Effector memory CD4-positive, alpha-beta T cell (primary cell): ENCODE data around the gene SOX4.

Experiments
- DNase-seq, 3 donors: peaks; one replicate each; pipeline ENCODE4 v3.0.0-alpha.2; 2020
- H3K27ac ChIP-seq: 2 replicates; pipeline ENCODE4 v1.7.0; 2013; ENCODE audit warnings: mild to moderate bottlenecking, low read length, moderate library complexity; ENCODE audit not compliant: insufficient read depth, poor library complexity, severe bottlenecking
- H3K27me3 ChIP-seq: replicated peaks from 2 replicates; pipeline ENCODE4 v1.7.0; 2013; ENCODE audit warnings: mild to moderate bottlenecking, low read length; ENCODE audit not compliant: insufficient read depth, control insufficient read depth, poor library complexity, severe bottlenecking
- H3K36me3 ChIP-seq: 2 replicates; pipeline ENCODE4 v1.7.0; 2013; ENCODE audit warnings: mild to moderate bottlenecking, low read length, moderate library complexity; ENCODE audit not compliant: control insufficient read depth, insufficient read depth
- H3K4me1 ChIP-seq: 2 replicates; pipeline ENCODE4 v1.7.0; 2013; ENCODE audit warnings: low read length, mild to moderate bottlenecking; ENCODE audit not compliant: control insufficient read depth, insufficient read depth, poor library complexity, severe bottlenecking
- H3K4me3 ChIP-seq: 2 replicates; pipeline ENCODE4 v1.7.0; 2013; ENCODE audit warnings: low read length, low read depth, mild to moderate bottlenecking; ENCODE audit not compliant: insufficient read depth, poor library complexity, severe bottlenecking
- H3K9me3 ChIP-seq: 2 replicates; pipeline ENCODE4 v1.7.0; 2013; ENCODE audit warnings: mild to moderate bottlenecking, low read length, moderate library complexity; ENCODE audit not compliant: control insufficient read depth

The SOX4 gene

DNA sequence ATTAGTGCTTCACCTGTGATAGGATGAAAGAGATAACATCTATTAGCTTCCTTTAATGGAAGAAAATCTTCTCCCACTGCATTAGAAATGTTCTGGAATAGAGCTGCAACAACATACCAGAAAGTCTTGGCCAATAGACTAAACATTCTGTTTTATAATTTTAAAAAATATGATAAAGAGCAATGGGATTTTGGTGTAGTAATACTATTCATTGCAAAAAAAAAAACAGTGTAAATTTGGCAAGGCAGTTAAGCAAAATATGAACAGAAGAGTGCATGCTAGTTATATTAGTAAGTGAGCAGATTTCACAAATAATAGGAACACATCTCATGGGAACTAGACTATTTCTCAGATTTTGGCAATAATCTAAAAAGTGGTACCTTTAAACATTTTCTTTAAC lies 43.3 kb downstream of the SOX4 start:
- Histone ChIP-seq H3K36me3 (no peaks in the 10 kb centered on the region), H3K27me3 (no peaks in the 10 kb centered on the region), H3K4me3 (no peak overlapping the region), H3K4me1 (no peaks in the 10 kb centered on the region), H3K27ac (no peak overlapping the region), H3K9me3 (no peaks in the 10 kb centered on the region)
- DNase-seq, result no peak

- no peaks in the 10 kb centered on the region for H3K4me1 ChIP-seq
- no peak overlapping the region for H3K27ac ChIP-seq
- no peaks in the 10 kb centered on the region for H3K36me3 ChIP-seq
- no peak for DNase-seq
- H3K9me3 ChIP-seq, result no peaks in the 10 kb centered on the region
- H3K27me3 ChIP-seq, result no peaks in the 10 kb centered on the region
- no peak overlapping the region for H3K4me3 ChIP-seq
Measured at GRCh38 chr6:21639316-21639715, 45.8 kb downstream of the SOX4 start.
